SK-N-SH (cell line): ENCODE measurements around the gene DYNC1LI2. TPM values are rescaled to one million over a fixed set of nuclear protein-coding genes. Genes with fewer than 3 reads are reported as not detected.

Experiments used
- CTCF ChIA-PET: fragments of 300-600, 350-600 bp; formaldehyde crosslinking; extraction: SDS; loops from one replicate; lab custom pipeline; 2021; lab: Yijun Ruan, JAX
- POLR2A ChIA-PET: fragments of 350-600 bp; sonication (Branson Sonifier 250); formaldehyde crosslinking; extraction: SDS; loops from one replicate; lab custom pipeline; 2020; ENCODE audit warnings: antibody characterized with exemption, inconsistent platforms; lab: Yijun Ruan, JAX
- DNase-seq: peaks from one replicate; pipeline ENCODE4 v3.0.0; 2012
- H2AFZ ChIP-seq: fragments of 200-600 bp; sonication (generic); 2 replicates; pipeline ENCODE4 v1.8.1; 2016; ENCODE audit warnings: antibody characterized with exemption, mild to moderate bottlenecking, low read depth
- H3F3A ChIP-seq: fragments of 200-600 bp; sonication (generic); replicated peaks from 2 replicates; pipeline ENCODE3; 2016; ENCODE audit warnings: antibody characterized with exemption, mild to moderate bottlenecking; ENCODE audit not compliant: insufficient read depth
- H3K27ac ChIP-seq, 2 experiments: fragments of 200-500 bp in 1 of 2; fragments of 200-600 bp in 1 of 2; sonication (Bioruptor generic) in 1 of 2; sonication (generic), shearing (Covaris generic) in 1 of 2; 2 replicates each; pipeline versions ENCODE4 v1.5.1 to v1.6.1; 2014 to 2016; ENCODE audit warnings: low read depth in 2 of 2, inconsistent platforms in 1 of 2, low read length in 1 of 2, mild to moderate bottlenecking in 1 of 2, mixed read lengths in 1 of 2
- H3K27me3 ChIP-seq: fragments of 200-600 bp; sonication (generic), shearing (Covaris generic); 2 replicates; pipeline ENCODE4 v1.6.1; 2016; ENCODE audit warnings: mixed run types; ENCODE audit not compliant: insufficient read depth
- H3K36me3 ChIP-seq, 2 experiments: fragments of 200-500 bp in 1 of 2; fragments of 200-600 bp in 1 of 2; sonication (Bioruptor generic) in 1 of 2; sonication (generic) in 1 of 2; replicated peaks in 1 of 2; 2 replicates each; pipeline versions ENCODE3 to v1.5.1; 2014 to 2016; ENCODE audit warnings: low read length in 1 of 2, mild to moderate bottlenecking in 1 of 2; ENCODE audit not compliant: insufficient read depth in 2 of 2, control insufficient read depth in 1 of 2
- H3K4me1 ChIP-seq, 2 experiments: fragments of 200-500 bp in 1 of 2; fragments of 200-600 bp in 1 of 2; sonication (Bioruptor generic) in 1 of 2; sonication (generic), shearing (Covaris generic) in 1 of 2; 2 replicates each; pipeline versions ENCODE4 v1.5.1 to v1.6.1; 2014 to 2016; ENCODE audit warnings: low read depth in 1 of 2, low read length in 1 of 2, mixed run types in 1 of 2; ENCODE audit not compliant: insufficient read depth in 2 of 2, control insufficient read depth in 1 of 2
- H3K4me2 ChIP-seq: fragments of 200-600 bp; sonication (generic), shearing (Covaris generic); 2 replicates; pipeline ENCODE4 v1.6.1; 2017; ENCODE audit warnings: mixed run types
- H3K4me3 ChIP-seq, 2 experiments: fragments of 200-500 bp in 1 of 2; fragments of 200-600 bp in 1 of 2; sonication (Bioruptor generic) in 1 of 2; sonication (generic), shearing (Covaris generic) in 1 of 2; 2 replicates each; pipeline versions ENCODE4 v1.5.1 to v1.8.1; 2014 to 2016; ENCODE audit warnings: low read depth in 2 of 2, inconsistent platforms in 1 of 2, low read length in 1 of 2, mild to moderate bottlenecking in 1 of 2, mixed read lengths in 1 of 2, moderate library complexity in 1 of 2
- H3K79me2 ChIP-seq: fragments of 200-600 bp; sonication (generic); 2 replicates; pipeline ENCODE4 v1.8.1; 2017; ENCODE audit warnings: mild to moderate bottlenecking; ENCODE audit not compliant: insufficient read depth
- H3K9ac ChIP-seq: fragments of 200-600 bp; sonication (generic); 2 replicates; pipeline ENCODE4 v1.6.1; 2017; ENCODE audit warnings: mixed run types
- H3K9me2 ChIP-seq: fragments of 200-600 bp; sonication (generic); 2 replicates; pipeline ENCODE4 v1.6.1; 2017; ENCODE audit warnings: mixed run types
- H3K9me3 ChIP-seq: fragments of 200-600 bp; sonication (generic); 2 replicates; pipeline ENCODE4 v1.6.1; 2017; ENCODE audit warnings: mixed run types, mild to moderate bottlenecking, moderate library complexity
- H4K20me1 ChIP-seq: fragments of 200-600 bp; sonication (generic); 2 replicates; pipeline ENCODE4 v1.6.1; 2017; ENCODE audit warnings: mild to moderate bottlenecking, mixed run types; ENCODE audit not compliant: insufficient read depth
- CTCF ChIP-seq: fragments of 200-600 bp; sonication (generic); IDR thresholded peaks from 2 replicates; pipeline ENCODE4 v1.6.1; 2017; ENCODE audit warnings: antibody characterized with exemption, mild to moderate bottlenecking, moderate library complexity
- FOXM1 ChIP-seq: IDR thresholded peaks from 2 replicates; pipeline ENCODE4 v1.4.0; 2012; ENCODE audit warnings: low read depth, mild to moderate bottlenecking
- MAX ChIP-seq: IDR thresholded peaks from 2 replicates; pipeline ENCODE4 v1.4.0; 2012; ENCODE audit warnings: low read depth
- TEAD4 ChIP-seq: IDR thresholded peaks from 2 replicates; pipeline ENCODE4 v1.4.0; 2012; ENCODE audit warnings: mild to moderate bottlenecking, borderline replicate concordance; ENCODE audit not compliant: insufficient read depth
- WGBS: methylation state at CpG from one replicate; pipeline ENCODE4 v1.1.6; 2017; ENCODE audit warnings: low lambda C conversion rate; 5-methylcytosine and 5-hydroxymethylcytosine counted together
- polyA plus RNA-seq, 3 experiments: library from polyadenylated mRNA; depleted of rRNA; stranded (reverse); fragments of >200 nt; gene quantifications; 2 replicates each; pipeline ENCODE4 v1.2.3, GENCODE V29; 2012

Gene DYNC1LI2
- polyA plus RNA-seq, 1 of the 3 experiments (the other 2 are of a cell fraction), result 33.1 TPM

GRCh38 chr16:66696669-66697630 lies 54.5 kb downstream of the DYNC1LI2 start, which contains the start of gene CMTM4:
TSS of gene CMTM4 (minus strand) at chr16:66696743. CDS start at chr16:66696525, 218 bp downstream.
- H3K9ac ChIP-seq, result peak within 1 kb of the TSS; percentile 79
- POLR2A ChIA-PET, result interaction anchor here (0.7 kb wide), 1 partner anchor 54 kb away, joined by 3 read pairs; the partner anchor contains the start of gene DYNC1LI2

GRCh38 chr16:66695935-66696668 lies 55.3 kb downstream of the DYNC1LI2 start:
- peak overlapping the region; percentile 58 to 85 for H3K4me3 ChIP-seq
- no peak overlapping the region for H2AFZ ChIP-seq
- H3K27me3 ChIP-seq, result no peaks in the 10 kb centered on the region
- H3K9me3 ChIP-seq, result no peaks in the 10 kb centered on the region
- no peaks in the 10 kb centered on the region for H3K9me2 ChIP-seq
- peaks cover 6 to 9% of the 10 kb centered on the region in 2 experiments; a peak in 2 of 4 replicates for H3K4me1 ChIP-seq
- ChIA-PET CTCF (interaction anchor here (0.9 to 3.7 kb wide), 12 partner anchors 9 to 177 kb away, joined by 3 to 29 read pairs (median 6); partner anchors contain the start of gene NAE1), POLR2A (interaction anchor here (1.6 kb wide), 1 partner anchor 33 kb away, joined by 4 read pairs; no protein-coding TSS in a partner anchor)
- peak overlapping the region; percentile 79 for H3K9ac ChIP-seq
- H3F3A ChIP-seq, result no peaks in the 10 kb centered on the region
- no peaks in the 10 kb centered on the region for H4K20me1 ChIP-seq
- no peak overlapping the region for H3K27ac ChIP-seq
- no peaks in the 10 kb centered on the region for H3K36me3 ChIP-seq
- peaks cover 49% of the 10 kb centered on the region for H3K79me2 ChIP-seq
- WGBS, result 83% methylated on average over 3 of the region's 91 CpGs
- TF ChIP-seq MAX (peak; percentile 42; the same call in 1 of the 2 replicates), CTCF (no peak)
- TF ChIP-seq, all 33 proteins: peak for 1
- H3K4me2 ChIP-seq, result peak overlapping the region; percentile 99
- DNase-seq, result no peak

More at GRCh38 chr16:66696669-66697630, 54.5 kb downstream of the DYNC1LI2 start, which contains the start of gene CMTM4:
- CTCF ChIA-PET, result interaction anchor here (0.9 to 3.7 kb wide), 11 partner anchors 10 to 171 kb away, joined by 3 to 29 read pairs (median 5); partner anchors contain the start of gene NAE1
- Histone ChIP-seq H3K9me3 (no peaks in the 10 kb centered on the region), H3K36me3 (no peaks in the 10 kb centered on the region), H3F3A (no peaks in the 10 kb centered on the region), H4K20me1 (no peaks in the 10 kb centered on the region), H3K4me1 (peaks cover 6 to 9% of the 10 kb centered on the region in 2 experiments; a peak in 2 of 4 replicates), H3K9me2 (no peaks in the 10 kb centered on the region), H2AFZ (peak within 1 kb of the TSS; percentile 92), H3K4me2 (peak within 1 kb of the TSS; percentile 99), H3K27ac (no peak within 1 kb of the TSS), H3K79me2 (peaks cover 43% of the 10 kb centered on the region), H3K27me3 (no peaks in the 10 kb centered on the region), H3K4me3 (peak within 1 kb of the TSS; percentile 58 to 85)
- peak; percentile 31 for TF ChIP-seq CTCF
- TF ChIP-seq TEAD4, result 0 out of 2 replicates have a peak, but pooled peaks have one; percentile 2
- no peak for TF ChIP-seq FOXM1
- TF ChIP-seq MAX, result peak; percentile 8; the same call in 1 of the 2 replicates
- 25% methylated on average over 14 of the region's 84 CpGs for WGBS
- peak; percentile 98 for DNase-seq
